Pons (tissue), 1 donor: ENCODE measurements around the gene CENATAC.
"Not testable (repeated sequence)": the region's sequence is repeated elsewhere in the genome, so short reads cannot be mapped to it uniquely, and the experiment has no call there.

Source experiments
- DNase-seq: peaks from one replicate; pipeline ENCODE4 v3.0.0-alpha.2; 2016; ENCODE audit warnings: low spot score

Gene CENATAC

GRCh38 chr11:118997627-118998387, at the start of gene CENATAC:
Gene CENATAC (plus strand): TSS chr11:118998138. CDS start chr11:118998198, 60 bp downstream.
- DNase-seq, result peak; percentile 97

- peak; percentile 82 for DNase-seq
These were observed 44.7 kb upstream of the CENATAC start for GRCh38 chr11:118953265-118953664.

GRCh38 chr11:118953976-118954375, 44.0 kb upstream of the CENATAC start:
- not testable (repeated sequence) for DNase-seq

GRCh38 chr11:118956094-118956846, 41.7 kb upstream of the CENATAC start, which contains the start of gene UPK2:
Gene UPK2 (plus strand): TSS chr11:118956298. CDS start chr11:118956351, 53 bp downstream.
- DNase-seq, result peak; percentile 76

- DNase-seq, result no peak
These were observed 41.0 kb upstream of the CENATAC start for GRCh38 chr11:118956847-118957469.

- no peak for DNase-seq
These were observed 40.4 kb upstream of the CENATAC start for GRCh38 chr11:118957549-118957948.

- DNase-seq, result no peak
These were observed 40.0 kb upstream of the CENATAC start for GRCh38 chr11:118957968-118958367.

- no peak for DNase-seq
These were observed 39.4 kb upstream of the CENATAC start for GRCh38 chr11:118958577-118958976.

- no peak for DNase-seq
These were observed 36.7 kb upstream of the CENATAC start for GRCh38 chr11:118961189-118961588.

GRCh38 chr11:118961591-118961990, 36.3 kb upstream of the CENATAC start:
- no peak for DNase-seq

- DNase-seq, result not testable (repeated sequence)
These were observed 28.4 kb upstream of the CENATAC start for GRCh38 chr11:118969508-118969907.

- no peak for DNase-seq
These were observed 26.3 kb upstream of the CENATAC start, which contains the start of gene FOXR1 for GRCh38 chr11:118971646-118972045. Gene FOXR1 (plus strand): TSS chr11:118971761. CDS start chr11:118971932, 171 bp downstream.

GRCh38 chr11:118973985-118974384, 24.0 kb upstream of the CENATAC start:
- DNase-seq, result no peak

GRCh38 chr11:118975771-118976709, 21.9 kb upstream of the CENATAC start:
- DNase-seq, result no peak

- DNase-seq, result no peak
These were observed 18.5 kb upstream of the CENATAC start for GRCh38 chr11:118979434-118979833.

GRCh38 chr11:118980191-118980881, 17.6 kb upstream of the CENATAC start:
- peak; percentile 46 for DNase-seq

GRCh38 chr11:118984337-118984736, 13.6 kb upstream of the CENATAC start:
- not testable (repeated sequence) for DNase-seq

GRCh38 chr11:118984825-118985224, 13.1 kb upstream of the CENATAC start:
- DNase-seq, result no peak

GRCh38 chr11:118988280-118988679, 9.7 kb upstream of the CENATAC start:
- DNase-seq, result no peak

- DNase-seq, result not testable (repeated sequence)
These were observed 6.4 kb upstream of the CENATAC start for GRCh38 chr11:118991486-118992038.
